ENCODE results near the gene B3GALT6. TPM values are rescaled to one million over a fixed set of nuclear protein-coding genes. Genes with fewer than 3 reads are reported as not detected.

Gene B3GALT6
- total RNA-seq, 1 donor from 2014 or later = 16.8 TPM

DNA sequence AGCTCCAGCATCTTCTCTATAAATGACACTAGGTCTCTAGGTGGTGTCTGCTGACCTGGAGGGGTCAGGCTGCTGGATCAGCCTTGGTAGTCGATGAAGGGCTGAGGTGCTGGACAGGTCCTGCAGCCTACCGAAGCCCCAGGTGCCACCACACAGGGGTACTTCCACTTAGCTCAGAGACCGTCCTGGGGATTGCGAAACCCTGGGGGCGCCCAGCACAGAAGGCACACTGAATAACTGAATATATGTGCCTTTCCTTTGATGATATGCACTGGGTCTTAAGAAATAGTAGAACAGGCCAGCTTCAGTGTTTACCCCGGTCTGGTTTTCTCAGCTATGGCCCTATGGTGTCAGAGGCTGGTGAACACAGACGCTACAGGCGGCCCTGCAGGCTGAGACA lies 30.7 kb downstream of the B3GALT6 start:
- no peak for DNase-seq (ENCODE audit: low read depth in 2 of 2)

DNA sequence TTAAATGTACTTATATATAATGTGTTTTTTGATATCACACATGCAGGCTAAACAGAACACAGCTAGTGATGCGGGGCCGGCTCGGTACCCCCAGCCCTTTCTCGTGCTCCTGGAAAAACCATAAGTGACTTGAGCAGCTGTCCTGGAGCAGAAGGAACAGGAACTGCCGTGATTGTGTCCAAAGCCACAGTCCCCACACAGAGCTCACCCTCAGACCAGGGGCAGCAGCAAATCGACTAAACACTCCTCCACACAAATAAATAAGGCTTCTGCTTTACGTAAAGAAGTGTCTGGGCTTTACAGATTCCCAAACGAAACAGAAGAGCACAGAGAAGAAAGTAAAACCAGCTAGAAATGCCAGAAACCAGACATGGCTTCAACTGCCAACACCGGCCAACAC lies 32.0 kb downstream of the B3GALT6 start:
- no peak for DNase-seq (ENCODE audit: low read depth in 2 of 2)

DNA sequence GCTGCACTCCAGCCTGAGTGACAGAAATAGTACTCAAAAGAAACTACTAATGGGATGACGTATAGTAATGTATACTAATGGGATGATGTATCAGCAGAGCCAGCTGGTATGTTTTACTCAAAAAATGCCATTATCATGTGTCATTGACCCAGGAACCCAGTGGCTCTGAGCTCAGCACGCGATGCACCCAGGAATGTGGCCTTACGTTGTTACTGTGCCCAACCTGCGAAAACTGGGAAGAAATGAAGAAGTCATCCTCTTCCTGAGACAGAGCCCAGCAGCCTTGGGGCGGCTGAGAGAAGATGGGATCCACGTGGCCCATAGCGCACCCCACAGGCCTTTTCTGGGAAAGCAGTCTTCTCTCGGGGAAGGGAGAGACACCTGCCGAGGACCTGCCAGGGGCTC lies 32.8 kb downstream of the B3GALT6 start:
- DNase-seq (ENCODE audit: low read depth in 2 of 2) = peak in 1 of 2 donors; percentile 28

DNA sequence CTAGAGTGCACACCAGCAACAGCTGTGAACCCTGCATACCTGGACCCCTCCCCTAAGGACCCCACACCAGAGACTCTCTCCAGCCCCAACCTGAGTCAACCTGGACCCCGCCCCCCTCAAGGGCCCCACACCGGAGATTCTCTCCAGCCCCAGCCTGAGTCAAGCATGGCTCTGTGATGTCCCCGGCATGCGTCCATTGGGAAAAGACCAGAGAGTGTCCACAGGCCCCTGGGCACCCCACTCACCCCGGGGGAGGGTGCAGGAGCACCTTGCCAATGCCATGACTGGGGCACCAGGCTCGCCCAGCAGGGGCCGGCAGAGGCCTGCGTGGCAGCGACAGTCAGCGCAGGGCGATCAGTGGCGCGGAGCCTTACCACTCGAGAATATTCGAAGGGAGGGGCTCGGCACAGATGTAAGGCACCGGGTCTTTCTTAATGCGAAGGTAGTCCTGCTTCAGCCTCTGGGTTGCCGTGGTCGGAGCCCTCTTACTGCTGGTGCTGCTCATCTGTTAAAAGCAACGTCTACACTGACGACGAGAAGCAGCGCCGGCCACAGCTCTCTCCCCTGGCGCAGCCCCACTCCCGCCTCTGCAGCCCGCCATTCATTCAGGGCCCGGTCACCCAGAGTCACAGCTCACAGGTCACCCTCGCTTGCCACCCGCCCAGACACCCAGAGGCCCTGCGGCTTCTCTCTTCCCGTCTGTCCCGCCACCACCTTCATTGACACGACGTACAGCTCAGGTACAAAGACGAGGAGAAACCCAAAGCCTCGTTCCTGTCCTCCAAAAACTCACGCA lies 35.6 kb downstream of the B3GALT6 start:
- no peak for DNase-seq (ENCODE audit: low read depth in 2 of 2)

DNA sequence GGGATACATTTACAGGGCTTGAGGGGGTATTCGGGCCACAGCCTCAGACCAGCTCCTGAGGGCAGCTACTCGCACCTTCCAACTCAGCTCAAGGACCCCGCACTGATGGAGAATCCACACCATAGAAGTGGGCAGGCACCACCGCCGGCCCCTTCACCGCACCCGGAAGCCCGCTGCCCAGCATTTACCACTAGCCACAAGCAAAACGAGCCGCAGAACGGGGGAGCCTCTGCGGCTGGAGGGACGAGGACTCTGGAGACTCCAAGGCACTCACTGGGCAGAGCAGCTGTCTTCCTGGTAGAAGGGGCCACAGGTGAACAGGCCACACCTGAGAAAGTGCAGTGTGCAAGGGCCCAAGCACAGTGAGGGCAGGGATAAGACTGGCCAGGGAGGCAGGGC lies 36.2 kb downstream of the B3GALT6 start:
- DNase-seq (ENCODE audit: low read depth in 2 of 2) = no peak

DNA sequence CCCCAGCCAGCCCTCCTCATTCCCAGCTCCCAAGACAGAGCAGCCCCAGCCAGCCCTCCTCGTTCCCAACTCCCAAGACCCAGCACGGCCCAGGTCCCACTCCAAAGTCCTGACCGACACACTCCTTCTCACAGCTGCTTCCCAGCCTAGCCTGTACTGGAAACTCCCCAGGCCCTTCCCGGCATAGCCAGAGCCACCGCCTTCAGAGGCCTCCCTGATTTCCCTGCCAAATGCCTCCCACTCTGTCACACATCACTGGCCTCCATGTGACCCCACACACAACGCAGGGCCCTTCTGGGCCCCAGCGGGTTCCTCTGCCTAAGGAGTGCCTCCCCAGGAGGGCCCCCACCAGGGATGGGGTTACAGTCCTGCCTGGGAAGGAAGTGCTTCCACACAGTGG lies 38.8 kb downstream of the B3GALT6 start:
- no peak for DNase-seq (ENCODE audit: low read depth in 2 of 2)

DNA sequence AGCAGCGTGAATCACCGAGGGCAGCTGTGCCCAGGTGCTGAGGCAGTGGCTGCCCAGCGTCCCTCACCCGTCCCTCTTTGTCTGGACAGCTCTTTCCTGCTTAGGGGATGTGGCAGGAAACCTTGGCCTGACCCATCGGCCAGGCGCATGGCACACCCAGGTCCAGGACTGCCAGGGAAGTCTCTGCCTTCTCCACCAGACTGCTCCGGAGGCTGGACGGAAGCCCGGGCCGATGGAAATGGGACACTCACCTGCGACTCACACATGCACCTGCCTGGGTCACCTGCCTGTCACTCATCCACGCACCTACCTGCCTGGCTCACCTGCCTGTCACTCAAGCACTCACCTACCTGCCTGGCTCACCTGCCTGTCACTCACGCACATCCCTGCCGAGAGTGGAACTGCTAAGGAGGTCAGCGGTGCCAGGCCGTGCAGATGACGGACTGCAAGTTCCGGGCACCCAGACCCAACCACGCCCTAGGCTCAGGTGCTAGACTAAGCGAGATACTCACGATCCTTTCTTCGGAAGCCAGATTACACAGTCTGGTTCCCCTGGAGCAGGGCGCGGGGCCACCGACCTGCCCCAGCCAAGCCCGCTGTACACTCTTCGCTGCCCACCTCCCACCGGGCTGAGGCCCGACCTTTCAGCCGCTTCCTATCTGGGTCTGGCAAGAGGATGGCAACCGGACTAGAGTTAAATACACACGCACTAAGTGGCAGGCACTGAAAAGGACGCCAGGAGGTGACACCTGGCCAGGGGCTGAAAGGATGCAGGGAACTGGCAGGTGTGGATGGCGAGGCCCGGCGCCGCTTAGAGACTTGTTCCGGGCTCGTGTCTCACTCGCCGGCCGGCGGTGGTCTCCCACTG lies 40.5 kb downstream of the B3GALT6 start:
- DNase-seq (ENCODE audit: low read depth in 2 of 2) = peak in 1 of 2 donors; percentile 75

DNA sequence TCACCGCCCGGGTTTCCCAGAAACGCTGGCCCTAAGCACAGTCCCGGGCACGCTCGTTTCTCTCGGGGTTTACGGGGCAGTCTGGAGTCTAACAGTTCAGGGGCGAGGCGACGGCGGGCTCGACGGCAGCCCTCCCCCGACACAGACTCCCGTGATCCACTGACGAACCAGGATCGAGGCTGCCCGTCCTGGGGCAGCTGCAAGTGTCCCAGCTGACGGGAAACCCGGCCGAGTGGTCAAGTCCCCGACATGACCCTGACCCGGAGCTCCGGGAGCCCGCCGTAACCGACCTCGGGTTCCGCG lies 41.1 kb downstream of the B3GALT6 start:
- peak in 1 of 2 donors; percentile 39 for DNase-seq (ENCODE audit: low read depth in 2 of 2)

DNA sequence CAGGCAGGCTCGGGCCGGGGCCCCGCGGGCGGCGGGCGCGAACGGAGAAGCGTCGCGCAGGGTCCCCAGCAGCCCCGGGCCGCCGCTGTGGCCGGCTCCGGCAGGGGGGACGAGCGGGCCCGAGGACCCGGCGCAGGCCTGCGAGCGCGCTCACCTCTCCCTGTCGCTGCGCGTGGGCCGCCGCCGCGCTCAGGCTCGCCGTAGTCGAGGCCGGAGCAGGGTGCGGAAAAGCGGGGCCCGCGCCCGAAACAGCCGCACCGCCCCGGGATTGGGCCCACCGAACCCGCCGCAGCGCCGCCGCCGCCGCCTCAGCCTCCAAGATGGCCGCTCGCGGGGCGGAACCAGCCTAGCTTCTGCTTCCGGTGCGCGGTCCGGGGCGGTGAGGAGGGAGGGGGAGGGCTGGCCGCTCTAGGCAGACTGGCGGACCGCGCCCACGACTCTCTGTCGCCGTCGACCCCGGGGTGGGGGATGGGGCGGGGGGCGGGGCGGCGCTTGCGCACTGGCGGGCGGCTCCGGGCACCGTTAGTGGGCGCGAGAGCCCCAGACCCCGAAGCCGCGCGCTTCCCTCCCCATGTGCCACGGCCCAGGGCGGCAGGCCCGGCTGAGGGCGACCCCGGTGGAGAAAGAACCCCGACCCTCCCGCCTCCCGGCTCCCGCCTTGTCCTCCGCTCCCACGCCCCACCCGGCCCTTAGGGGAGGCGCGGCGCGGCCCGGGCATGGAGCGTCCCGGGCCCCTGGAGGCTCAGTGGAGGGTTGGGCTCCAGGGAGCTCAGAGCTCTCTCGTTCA lies 41.7 kb downstream of the B3GALT6 start, which contains the start of gene UBE2J2:
Gene UBE2J2 (minus strand): TSS at position 343 of the 787 bp plus-strand sequence. CDS start 5,862 bp downstream, outside the sequence.
- DNase-seq (ENCODE audit: low read depth in 2 of 2) = peak; percentile 80 to 96

DNA sequence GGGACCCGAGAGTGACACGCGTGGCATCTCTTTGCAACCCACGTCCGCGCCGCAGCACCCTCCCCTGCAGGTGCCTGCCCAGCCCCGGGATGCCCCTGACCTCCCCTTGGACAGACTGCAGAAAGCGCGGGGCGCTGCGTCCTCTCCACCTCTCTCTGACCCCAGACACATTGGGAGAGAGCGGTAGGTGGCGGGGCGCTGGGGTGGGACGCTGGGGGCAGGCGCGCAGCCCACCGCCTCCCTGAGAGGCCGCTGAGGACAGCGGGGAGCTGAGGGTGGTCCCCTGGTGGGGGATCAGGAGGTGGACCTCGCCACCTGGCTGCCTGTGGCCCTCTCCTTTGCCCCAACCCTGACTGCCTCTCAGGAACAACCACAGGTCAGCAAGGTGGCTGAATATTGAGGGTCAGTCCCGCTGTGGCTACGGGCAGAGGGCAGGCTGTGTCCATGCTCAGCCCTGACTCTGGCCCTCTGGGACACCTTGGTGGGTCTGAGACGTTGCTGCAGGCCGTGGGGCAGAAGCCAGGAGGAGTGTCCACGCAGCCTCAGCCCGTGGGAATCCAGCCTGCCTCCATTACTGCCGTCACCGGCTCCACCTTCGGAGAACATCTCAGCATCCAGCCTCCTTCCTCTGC lies 42.4 kb downstream of the B3GALT6 start:
- no peak for DNase-seq (ENCODE audit: low read depth in 2 of 2)

DNA sequence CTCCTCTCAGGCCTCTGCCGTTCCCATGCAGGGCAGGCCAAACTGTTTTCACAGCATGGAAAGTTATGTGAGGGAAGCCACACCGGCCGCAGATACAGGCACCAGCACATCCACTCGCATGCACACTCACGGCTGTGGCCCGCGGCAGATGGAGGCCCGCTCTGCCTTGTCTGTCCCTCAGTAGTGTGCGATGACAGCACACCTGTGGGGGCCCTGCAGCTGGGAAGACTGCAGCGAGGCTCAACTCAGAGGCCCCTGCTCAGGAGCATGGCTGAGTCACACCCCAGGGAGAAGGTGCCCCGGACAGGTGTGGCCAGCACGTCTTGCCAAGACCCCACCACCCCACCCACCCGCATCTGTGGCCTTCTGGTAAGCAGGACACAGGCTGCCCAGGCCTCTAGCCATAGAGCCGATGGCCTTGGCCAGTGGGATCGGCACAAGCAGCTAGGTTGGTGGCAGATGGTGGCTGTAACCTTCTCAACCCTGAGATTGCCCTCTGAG lies 42.9 kb downstream of the B3GALT6 start:
- DNase-seq (ENCODE audit: low read depth in 2 of 2) = no peak

DNA sequence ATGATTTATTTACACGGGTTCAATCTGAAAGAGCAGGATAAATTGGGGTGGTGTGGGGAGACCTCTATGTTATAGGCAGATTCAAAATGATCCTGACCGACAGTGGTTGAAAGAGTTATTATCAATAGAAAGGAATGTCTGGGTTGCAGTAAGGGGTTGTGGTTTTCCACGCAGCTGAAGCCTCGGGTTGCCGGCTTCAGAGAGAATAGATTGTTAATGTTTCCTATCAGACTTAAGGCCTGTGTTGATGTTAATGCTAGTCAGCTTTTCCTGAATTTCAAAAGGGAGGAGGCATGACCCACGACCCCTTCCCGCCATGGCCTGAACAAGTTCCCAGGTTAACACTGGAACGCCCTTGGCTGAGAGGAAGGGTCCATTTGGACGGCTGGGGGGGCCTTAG lies 43.8 kb downstream of the B3GALT6 start:
- DNase-seq (ENCODE audit: low read depth in 2 of 2) = no peak

DNA sequence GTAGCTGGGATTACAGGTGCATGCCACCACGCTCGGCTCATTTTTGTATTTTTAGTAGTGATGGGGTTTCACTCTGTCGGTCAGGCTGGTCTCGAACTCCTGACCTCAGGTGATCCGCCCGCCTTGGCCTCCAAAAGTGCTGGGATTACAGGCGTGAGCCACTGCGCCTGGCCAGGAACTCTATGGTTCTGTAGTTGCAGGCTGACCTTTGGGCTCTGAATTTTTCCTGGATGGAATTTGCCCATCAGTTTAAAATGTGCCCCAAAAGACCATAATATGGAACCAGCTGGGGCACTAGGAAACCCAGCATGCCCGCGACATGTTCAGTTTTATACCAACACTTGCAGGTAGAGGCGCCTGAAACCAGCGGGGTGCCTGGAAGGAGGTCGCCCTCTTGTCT lies 46.6 kb downstream of the B3GALT6 start:
- DNase-seq (ENCODE audit: low read depth in 2 of 2) = no peak

DNA sequence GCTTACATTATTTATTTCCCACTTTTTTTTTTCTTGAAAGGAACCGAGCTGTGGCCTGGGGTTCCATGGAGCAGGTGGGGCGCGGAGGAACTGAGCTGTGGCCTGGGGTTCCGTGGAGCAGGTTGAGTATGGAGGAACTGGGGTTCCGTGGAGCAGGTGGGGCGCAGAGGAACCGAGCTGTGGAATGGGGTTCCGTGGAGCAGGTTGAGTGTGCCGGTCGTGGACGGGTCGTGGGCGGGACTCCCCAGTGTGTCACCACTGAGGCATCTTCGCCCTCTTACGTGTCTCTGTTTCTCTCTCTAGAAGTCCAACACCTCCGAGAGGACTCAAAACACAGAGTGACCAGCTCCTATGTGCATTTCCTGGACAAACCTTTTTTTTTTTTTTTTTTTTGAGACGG lies 47.0 kb downstream of the B3GALT6 start:
- DNase-seq (ENCODE audit: low read depth in 2 of 2) = no peak

DNA sequence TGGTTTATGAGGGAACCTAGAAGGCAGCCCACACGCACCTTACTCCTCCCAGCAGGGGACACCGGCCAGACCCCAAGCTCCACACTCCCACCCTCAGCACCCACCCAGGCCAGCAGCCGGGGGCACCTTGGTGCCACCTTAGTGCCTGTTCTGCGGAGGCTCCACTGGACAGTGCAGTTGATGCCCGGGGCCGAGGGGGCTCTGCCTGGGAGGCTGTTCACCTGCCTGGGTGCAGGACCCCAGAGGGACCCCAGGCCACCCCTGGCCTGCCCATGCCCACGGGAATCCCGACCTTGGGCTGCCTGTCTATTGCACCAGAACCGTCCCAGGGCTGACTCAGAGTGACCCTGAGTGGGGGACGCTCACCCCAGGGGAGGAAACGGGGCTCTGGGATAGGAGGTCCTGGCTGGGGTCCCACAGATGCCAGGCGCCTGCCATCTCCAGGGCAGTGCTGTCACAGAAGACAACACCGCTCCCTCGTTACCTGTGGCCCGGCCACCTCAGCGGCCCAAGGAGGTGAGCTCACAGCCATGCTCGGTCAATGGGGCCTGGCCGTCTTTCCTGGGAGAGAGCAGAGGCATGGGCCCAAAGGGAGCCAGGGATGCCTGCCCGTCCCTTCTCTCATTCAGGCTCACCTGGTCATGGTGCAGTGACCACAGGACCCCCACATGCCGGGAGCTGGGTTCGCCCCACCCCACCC lies 48.9 kb downstream of the B3GALT6 start:
- no peak for DNase-seq (ENCODE audit: low read depth in 2 of 2)

DNA sequence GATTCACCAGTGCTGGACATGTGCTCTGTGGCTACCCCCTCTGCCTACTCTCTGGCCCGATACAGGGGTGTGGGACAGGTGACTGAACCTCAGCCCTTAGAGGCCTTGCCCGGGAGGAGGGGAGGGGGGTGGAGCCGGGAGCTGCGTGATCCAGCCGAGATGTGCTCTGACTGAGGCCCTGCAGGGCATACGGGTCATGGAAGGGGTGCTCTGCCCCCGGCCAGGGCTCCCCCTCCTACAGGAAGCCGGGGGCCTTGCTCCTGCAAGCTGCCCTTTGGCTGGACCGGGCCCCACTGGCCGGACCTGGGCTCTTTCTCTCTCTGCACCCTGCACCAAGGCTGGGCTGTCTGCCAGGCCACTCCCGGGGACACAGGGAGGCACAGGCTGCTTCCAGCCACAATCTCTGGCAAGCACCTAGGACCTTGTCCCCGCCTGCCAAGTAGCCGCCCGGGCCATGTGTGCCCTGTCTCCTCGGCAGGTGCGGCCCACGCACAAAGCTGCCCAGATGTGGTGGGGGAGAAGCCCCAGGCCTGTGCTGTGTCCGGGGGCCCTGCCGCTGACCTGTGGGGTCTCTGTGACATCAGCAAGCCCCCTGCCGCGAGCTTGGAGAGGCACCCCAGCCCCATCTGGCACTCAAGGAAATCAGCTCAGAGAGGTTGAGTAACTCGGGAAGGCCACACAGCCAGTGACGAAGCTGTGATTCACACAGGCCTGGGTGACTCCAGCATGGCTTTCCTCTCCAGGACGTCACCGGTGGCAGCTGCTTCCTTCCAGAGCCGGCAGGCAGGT lies 49.7 kb downstream of the B3GALT6 start:
- peak; percentile 30 to 67 for DNase-seq (ENCODE audit: low read depth in 2 of 2)

DNA sequence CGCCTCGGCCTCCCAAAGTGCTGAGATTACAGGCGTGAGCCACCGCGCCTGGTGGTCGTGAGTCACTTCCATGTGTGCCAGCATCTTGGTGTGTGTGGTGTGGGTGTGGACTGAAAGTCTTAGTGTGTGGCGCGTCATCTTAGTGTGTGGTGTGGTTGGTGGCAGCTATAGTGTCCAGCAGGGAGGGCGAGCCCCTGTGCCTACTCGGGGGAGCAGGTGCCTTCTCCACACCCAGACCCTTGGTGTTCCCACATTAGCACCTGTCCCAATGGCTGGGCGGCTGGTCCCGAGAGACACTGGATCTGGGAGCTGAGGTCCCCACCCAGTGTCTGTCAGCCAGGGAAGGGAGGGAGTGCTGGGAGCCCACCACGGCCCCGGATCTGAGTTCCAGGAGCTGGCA lies 51.0 kb downstream of the B3GALT6 start:
- peak in 1 of 2 donors; percentile 24 for DNase-seq (ENCODE audit: low read depth in 2 of 2)

DNA sequence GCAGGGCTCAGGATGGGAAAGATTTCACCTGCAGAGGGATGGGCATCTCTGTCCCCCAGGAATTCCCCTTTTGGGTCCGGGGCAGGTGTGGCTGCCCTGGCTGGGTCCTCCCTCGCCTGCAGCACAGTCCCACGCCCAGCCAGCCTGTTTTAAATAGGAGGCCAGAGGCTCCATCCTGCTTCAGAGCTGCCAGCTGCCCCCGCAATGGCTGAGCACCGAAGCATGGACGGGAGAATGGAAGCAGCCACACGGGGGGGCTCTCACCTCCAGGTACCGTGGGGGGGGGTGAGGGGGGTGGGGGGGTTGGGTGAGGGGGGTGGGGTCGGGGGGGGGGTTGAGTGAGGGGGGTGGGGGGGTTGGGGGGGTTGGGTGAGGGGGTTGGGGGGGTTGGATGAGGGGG lies 51.8 kb downstream of the B3GALT6 start:
- DNase-seq (ENCODE audit: low read depth in 2 of 2) = no peak
